Cerebellar cortex (tissue), 1 donor: ENCODE results near the gene OGFOD3.

Experiments
- DNase-seq: peaks from one replicate; pipeline ENCODE4 v3.0.0-alpha.2; 2015; ENCODE audit warnings: low spot score

The OGFOD3 gene

GRCh38 chr17:82446649-82447048 lies 28.3 kb upstream of the OGFOD3 start:
- no peak for DNase-seq

- no peak for DNase-seq
These were observed 27.7 kb upstream of the OGFOD3 start for GRCh38 chr17:82446124-82446523.

DNA sequence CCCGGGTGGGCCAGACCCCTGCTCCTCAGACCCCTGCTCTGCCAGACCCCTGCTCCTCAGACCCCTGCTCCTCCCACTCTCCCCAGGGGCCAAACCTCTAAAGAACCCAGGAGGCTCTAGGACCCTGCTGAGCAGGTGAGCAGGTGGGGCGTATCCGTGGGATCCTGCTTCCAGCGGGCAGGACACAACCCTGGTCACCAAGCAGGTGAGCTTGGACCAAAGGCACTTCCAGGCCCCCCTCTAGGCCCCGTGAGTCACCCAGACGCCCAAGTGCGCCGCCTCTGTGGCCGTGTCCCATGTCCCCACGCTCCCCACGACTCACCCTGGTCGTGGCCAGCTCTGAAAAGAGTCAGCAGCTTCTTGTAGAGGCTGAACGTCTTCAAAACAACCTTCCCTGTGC lies 27.2 kb upstream of the OGFOD3 start:
- no peak for DNase-seq

- DNase-seq = peak; percentile 36
These were observed 26.6 kb upstream of the OGFOD3 start for GRCh38 chr17:82444941-82445521.

GRCh38 chr17:82444284-82444893 lies 26.0 kb upstream of the OGFOD3 start:
- DNase-seq = no peak

- no peak for DNase-seq
These were observed 25.3 kb upstream of the OGFOD3 start for GRCh38 chr17:82443465-82444283.

DNA sequence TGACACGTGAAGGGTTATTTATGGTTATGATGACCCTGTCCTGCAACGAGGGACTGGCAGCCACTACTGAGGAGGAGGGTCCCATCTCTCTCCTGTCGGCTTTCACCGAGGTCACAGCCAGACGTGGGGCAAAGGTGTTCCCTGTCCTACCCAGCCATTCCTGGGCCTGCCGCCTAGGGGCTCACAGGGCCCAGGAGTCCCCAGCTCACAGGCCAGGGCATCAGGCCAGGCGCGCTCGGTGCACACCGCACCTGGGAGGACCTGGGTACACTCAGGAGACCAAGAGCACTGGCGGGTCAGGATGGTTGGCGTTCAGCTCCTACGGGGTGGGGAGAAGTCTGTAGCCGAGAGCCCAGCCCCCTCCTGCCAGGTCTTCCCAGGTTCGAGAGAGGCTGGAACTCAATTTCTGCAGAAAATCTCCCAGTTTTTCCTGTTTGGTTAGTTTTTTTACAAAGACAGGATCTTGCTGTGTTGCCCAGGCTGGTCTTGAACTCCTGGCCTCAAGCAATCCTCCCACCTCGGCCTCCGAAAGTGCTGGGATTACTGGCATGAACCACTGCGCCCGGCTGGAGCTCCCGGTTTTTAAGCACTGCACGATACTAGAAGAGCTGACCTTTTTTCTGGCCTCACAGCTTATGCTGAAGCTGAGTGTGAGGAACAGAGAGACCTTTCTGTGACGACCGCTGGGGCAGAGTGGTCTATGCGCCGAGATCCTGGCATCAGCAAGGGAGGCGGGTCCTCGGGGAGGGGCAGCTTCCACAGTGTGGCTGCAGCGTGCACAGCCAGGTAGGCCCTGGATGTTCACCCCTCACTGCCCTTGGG lies 24.5 kb upstream of the OGFOD3 start:
- no peak for DNase-seq

DNA sequence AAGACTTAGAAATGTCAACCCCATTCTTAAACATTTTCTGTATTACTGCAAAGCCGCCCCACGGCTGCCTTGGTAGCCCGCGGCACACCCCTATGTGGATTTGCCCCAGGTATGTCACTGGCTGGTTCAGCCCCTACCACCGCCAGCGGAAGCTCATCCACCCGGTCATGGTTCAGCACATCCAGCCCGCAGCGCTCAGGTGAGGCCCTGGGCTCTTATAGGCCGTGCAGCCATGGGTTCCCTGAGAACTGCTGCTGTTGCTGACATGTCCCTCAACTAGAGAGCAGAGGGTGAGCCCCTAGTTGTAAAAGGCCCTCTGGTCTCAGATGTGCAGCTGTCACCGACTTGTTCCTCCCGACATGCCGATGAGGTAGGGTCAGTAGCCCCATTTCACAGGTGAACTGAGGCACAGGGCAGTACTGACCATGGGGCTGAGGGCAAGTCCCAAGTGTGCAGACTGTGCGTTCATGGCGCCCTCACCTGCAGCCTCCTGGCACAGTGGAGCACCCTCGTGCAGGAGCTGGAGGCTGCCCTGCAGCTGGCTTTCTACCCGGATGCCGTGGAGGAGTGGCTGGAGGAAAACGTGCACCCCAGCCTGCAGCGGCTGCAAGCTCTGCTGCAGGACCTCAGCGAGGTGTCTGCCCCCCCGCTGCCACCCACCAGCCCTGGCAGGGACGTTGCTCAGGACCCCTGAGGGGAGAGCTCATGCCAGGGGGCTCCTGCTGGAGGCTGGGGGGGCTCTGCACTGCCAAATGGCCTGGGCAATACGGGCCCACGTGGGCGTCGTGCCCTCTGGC lies 23.5 kb upstream of the OGFOD3 start:
- DNase-seq = no peak

DNA sequence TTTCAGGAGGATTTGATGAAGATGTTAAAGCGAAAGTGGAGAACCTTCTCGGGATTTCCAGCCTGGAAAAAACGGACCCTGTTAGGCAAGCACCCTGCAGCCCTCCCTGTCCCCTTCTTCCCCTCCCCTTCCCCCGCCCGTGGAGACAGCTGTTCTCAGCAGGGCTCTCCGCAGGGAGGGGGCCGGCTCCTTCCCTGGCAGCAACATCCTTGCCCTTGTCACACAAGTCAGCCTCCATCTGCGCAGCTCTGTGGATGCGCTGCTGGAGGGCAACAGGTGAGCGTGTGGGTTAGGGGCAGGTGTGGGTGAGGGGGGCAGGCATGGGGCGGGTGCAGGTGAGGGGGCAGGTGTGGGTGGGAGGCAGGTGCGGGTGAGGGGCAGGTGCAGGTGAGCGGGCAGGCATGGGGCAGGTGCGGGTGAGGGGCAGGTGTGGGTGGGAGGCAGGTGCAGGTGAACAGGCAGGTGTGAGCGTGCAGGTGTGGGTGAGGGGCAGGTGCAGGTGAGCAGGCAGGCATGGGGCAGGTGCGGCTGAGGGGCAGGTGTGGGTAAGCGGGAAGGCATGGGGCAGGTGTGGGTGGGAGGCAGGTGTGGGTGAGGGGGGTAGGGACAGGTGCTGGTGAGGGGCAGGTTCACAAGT lies 22.7 kb upstream of the OGFOD3 start:
- DNase-seq = no peak

- DNase-seq = no peak
These were observed 22.1 kb upstream of the OGFOD3 start for GRCh38 chr17:82440469-82440981.

DNA sequence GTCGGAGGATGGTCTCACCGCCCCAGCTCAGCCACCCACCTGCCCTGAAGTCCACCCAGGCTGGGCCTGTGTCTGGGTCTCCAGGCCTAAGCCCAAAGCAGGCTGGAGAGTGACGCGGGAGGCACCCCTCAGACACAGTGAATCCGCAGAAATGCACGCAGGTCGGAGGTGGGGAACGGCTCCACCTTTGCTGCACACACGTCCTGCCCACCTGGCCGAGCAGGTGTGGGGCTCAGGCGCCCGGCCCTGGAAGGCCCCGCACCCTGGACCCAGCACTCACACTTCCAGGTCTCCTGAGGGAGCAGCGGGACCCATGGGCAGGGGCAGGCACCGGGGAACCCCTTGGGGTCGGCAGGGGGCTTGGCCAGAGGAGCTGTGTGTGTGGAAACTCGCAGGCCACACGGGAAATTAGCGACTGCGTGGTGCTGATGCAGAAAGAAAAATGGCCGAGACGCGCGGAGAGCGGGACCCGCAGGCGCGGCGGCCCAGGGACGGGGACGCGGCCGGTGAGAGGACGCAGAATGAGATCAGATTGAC lies 21.5 kb upstream of the OGFOD3 start:
- no peak for DNase-seq

DNA sequence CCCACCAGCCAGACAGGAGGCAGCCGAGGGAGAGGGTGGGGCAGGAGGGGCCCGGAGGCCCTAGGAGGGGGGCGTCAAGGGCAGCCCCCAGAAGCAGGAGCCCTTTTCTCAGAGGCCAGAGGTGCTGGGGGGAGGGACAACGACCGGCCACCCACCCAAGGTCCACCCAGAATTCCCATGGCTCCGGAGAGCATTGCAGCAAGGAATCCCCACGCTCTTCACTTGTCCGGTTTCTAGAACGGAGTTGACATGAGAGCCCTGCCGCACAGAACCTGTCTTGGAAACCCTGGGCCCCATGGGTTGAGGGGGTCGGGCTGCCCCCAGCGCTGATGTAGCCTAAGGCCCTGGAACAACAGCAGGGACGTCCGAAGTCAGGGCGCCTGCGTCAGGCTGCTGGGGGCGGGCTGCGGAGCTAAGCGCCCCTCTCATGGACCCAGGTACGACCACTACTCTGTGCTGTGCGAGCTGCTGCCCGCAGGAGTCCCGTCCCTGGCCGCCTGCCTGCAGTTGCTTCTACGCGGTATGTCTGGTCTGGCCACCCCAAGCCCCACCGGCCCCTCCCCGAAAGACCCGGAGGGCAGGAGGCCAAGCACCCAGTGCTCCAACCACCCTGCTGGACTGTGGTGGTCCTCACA lies 20.9 kb upstream of the OGFOD3 start:
- no peak for DNase-seq

DNA sequence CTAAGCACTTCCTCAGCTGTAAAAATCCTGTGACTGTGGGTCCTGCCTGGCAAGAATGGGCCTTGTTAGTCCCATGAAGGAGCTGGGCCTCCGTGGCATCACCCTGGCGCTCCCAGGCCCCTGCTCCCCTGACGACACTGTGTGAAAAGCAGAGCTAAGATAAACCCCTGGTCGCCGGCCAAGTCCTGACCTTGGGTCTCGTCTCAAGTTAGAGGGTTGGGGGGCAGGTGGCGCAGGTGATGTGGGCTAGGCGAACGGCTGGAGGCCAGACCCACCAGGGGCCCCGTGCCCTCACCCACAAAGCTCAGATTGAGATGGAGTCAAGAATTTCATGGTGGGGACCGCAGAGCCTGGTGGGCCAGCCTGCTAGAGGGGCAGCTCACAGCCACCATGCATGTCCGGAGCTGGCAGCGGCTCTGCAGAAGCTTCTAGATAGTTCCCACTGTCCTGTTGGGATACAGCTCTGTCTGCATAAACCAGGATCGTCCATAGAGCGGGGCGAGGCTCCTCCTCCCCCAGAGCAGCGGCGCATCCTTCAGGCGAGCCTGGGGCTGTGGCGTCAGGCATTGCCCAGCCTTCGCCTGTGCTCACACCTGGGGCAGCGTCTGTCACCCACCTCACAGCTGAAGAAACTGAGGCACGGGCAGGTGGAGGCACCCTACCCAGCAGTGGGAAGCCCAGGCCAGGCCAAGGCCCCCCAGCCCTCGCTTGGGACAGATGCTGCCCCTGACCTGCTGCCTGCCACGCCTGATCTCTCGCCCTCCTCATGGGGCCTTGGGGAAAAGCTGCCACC lies 20.2 kb upstream of the OGFOD3 start:
- no peak for DNase-seq

DNA sequence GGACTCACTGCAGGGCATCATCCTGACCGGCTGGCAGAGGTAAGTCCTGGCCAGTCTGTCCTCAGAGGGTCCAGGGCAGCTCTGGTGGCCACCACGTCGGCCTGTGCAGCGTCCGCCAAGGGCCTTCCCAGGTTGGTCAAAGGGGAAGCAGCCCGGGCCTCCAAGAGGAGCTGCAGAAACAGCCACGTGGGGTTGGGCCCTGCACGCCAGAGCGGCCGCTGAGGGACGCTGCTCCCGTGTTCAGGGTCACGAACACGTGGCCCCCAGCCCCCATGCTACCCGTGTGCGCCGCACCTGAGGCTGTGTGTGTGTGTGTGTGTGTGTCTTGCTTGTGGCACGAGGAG lies 18.9 kb upstream of the OGFOD3 start:
- no peak for DNase-seq

DNA sequence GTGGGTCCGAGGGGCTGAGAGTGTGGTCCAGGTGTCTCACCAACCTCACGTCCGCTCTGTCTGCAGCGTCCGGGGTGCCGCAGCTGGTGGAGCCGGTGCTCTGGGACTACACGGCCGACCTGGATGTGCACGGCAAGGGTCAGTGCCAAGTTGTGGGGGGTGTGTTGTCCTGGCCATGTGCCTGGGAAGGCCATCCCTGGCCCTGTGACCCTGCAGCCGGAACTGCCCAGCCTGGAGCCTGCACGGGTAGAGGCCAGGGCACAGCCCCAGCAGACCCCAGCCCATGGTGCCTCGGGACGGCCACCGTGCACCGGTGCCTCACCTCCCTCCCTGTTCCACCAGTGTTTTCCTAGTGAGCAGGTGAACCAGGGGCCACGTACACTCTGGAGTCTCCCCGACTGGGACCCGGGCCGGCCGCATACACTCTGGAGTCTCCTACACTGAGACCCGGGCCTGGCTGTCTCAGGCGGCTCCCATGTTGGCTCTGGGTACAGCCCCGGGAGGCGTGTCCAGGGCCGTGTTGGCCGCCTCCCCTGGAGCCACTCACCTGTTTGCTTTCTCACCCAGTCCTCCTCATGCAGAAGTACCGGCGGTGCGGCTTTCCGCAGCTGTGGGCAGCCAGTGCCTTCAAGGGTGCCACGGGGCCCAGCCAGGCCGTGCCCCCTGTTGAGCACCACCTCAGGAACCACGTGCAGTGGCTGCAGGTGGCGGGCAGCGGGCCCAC lies 18.4 kb upstream of the OGFOD3 start:
- no peak for DNase-seq

DNA sequence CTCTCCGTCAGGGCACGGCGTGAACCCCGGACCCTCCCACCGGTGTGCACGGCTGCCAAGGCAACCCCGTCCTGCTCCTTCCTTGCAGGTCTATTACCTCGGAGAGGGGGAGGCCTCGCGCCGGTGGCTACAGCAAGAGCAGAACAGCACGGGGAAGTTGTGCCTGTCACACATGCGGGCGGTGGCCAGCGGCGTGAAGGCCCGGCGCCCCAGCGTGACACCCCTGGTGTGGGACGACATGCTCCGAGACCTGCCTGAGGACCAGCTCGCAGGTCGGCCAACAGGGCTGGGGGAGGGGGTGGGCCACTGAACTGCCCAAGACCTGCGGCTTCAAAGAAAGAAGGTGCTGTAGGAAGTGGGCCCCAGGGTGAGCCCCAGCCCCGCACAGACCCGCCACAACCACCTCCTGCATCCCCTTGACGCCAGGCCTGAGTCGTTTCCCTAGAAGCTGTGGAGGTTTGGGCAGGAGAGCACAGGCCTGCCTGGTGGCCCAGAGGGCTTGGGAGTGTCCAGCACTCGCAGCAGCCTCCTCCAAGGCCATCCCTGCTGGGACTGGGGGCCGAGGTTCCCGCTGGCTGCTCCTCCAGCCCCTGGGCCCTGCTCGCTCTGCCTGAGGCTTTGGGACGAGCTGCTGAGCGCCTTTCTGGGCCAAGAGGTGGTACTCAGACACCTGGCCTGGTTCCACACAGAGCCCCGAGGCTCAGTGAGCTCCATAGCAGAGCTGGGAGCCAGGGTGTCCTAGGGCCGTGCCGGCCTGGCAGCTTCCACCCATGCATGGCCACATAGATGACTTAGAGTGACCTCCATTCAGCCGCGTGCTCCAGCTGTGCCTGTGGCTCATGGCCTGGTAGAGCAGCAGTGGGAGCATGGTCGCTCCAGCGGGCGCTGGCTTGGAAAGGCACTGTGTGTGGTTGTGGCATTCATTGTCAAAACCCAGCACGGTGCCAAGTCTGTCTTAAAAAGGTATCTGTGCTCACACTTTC lies 17.5 kb upstream of the OGFOD3 start:
- no peak for DNase-seq

- no peak for DNase-seq
These were observed 16.7 kb upstream of the OGFOD3 start for GRCh38 chr17:82435103-82435502.

DNA sequence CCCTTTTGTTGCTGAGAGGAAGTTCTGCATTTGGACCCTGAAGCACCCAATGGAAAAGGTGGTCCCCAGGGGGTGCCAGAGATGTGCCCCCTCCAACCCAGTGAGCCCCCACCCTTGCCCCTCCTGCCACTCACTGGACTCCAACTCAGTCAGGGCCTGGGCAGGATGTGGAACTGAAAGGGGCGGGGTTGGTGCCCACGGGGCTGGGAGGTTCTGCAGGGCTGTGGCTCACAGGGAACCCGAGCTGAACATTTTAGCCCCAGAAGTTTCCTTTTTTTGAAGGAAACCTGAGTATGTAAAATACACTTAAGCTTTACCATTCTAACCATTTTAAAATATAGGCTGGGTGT lies 15.8 kb upstream of the OGFOD3 start:
- no peak for DNase-seq
